GM18505 (cell line): ENCODE measurements around the gene VSX1.
A peak's percentile ranks its signal among the peaks of the same experiment; 100 is the strongest.

Experiments
- ATAC-seq: cut with Tn5 transposase; IDR thresholded peaks from one replicate; pipeline ENCODE4 v1.9.1; 2021; ENCODE audit not compliant: unreplicated experiment
- POLR2A ChIP-seq: IDR thresholded peaks from 4 replicates; pipeline ENCODE4 v1.6.1; 2011; ENCODE audit warnings: borderline replicate concordance; ENCODE audit not compliant: insufficient read depth, insufficient read length; ENCODE audit errors: extremely low read depth

The VSX1 gene

DNA sequence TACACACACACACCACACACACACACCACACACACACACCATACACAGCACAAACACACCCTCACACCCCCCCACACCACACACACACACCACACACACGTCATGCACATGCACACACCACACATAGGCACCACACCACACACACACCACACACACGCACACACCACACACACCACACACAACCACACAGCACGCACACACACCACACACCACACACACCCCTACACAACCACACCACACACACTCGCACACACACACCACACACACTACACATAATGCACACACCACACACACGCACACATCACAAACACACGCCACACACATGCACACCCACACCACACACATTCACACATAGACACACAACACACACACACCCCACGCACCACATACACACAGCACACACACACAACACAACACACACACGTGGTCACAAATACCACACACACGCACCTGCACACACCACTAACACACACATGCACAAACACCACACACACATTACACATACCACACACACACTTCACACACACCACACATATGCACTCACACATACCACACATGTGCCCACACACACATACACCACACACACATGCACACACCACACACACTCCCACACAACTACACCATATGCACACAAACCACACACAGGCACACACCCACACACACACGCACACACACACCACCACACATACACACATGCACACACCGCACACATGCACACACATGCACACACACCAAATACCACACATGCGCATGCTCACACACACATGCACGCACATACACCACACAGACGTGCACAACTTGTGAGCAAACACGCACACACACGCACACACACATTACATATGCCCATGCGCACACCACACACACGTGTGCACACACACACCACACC lies 14.6 kb downstream of the VSX1 start:
- no peak for ATAC-seq
- TF ChIP-seq POLR2A, result no peak

DNA sequence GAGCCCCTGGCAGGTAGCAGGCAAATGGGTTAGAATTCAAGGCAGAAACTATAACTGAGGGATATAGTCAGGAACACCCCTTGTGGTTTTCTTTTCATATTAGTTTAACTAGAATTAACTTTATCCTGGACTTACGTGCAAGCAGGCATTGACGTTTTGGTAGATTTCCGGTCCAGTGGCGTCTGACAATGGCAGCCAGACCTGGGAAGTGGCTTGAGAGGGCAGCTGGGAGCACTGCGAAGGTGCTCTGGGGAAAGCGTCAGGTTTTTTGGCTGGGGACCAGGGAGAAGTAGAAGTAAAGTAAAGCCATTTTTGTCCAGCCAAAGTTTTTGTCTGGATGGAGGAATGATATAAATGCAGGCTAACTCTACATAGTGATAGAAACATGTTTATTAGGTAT lies 15.6 kb downstream of the VSX1 start:
- TF ChIP-seq POLR2A, result no peak
- no peak for ATAC-seq

- peak; percentile 57 for ATAC-seq
- TF ChIP-seq POLR2A, result no peak
Measured at GRCh38 chr20:25065625-25066338, 16.2 kb downstream of the VSX1 start.

DNA sequence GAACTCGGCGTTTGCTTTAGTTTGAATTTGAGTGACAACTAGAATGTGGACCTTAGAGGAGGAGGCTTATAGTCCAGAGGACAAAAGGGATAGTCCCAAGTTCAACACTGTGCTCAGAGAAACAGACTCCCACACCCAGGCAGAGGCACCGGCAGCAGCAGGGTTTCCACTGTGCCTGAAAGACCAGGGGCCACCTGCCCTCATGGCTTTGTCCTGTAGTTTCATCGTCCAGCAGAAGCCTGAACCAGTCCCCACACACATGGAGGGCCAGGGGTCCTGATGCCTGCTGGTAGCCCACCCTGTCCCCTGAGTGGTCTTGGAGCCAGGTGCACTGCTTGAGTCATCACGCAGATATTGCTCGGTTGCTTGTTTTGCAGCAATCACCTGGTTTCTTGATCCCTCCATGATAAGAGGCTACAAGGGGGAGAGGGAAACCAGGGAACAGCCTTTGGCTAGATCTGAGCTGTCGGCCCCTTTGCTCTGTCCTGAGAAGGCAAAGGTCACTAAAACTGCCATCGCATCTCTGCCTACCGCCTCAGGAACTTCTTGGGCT lies 16.8 kb downstream of the VSX1 start:
- no peak for ATAC-seq
- no peak for TF ChIP-seq POLR2A

DNA sequence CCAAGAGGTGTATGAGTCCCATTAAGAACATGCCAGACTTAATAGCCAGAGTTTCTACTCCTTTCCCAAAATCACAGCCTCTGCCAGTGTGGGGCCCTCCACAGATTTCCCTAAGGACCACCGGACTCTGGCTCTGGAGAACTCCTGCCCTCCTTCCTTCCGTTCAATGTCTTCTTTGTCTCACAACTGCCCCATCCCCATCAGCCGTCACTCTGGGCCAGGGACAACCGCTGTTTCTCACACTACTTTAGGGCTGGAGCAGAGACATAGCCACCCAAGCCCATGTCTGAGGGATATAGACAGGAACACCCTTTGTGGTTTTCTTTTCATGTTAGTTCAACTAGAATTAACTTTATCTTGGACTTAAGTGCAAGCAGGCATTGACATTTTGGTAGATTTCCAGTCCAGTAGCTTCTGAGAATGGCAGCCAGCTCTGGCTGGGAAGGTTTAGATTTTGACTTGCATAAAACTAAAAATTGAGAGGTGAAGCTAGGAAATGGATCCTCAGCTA lies 17.3 kb downstream of the VSX1 start:
- no peak for ATAC-seq
- no peak for TF ChIP-seq POLR2A

DNA sequence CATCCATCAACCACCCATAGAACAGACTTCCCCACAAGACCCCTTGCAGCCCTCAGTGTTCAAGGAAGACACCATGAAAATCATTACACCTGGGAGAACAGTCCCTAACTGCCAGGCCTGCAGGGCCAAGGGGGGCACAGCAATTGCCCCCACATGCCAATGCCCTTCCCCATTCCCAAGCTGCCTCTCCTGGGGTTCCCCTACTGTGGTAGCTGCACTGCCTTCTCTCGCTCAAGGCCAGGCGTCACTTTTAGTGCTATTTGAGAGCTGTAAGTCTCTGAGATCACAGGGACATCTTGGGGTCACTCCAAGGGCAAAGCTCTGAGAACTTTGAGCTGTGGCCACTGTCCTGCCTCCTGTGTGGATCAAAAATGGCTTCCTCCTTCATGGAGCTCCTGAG lies 18.0 kb downstream of the VSX1 start:
- ATAC-seq, result no peak

GRCh38 chr20:25063546-25063945 lies 18.4 kb downstream of the VSX1 start:
- no peak for ATAC-seq
- no peak for TF ChIP-seq POLR2A

More for the DNA sequence above, 18.0 kb downstream of the VSX1 start:
- no peak for TF ChIP-seq POLR2A

DNA sequence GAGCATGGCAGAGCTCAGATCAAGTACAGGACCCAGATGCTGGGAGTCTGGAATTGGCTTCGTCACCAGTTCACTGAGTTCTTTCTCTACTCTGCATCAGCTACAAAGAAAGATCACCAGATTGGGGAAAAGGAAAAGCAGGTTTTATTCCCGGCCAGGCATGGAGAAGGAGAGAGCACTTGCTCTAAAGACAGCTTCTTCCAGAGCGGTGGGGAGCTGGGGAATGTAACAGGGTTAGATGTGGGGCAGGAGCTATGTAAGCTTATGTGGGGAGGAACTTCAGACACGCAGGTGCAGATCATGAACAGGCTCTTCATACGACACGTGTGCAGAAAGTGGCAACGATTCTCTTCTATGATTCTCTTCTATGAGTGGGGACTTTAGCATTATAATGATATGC lies 19.1 kb downstream of the VSX1 start:
- TF ChIP-seq POLR2A, result no peak
- no peak for ATAC-seq

DNA sequence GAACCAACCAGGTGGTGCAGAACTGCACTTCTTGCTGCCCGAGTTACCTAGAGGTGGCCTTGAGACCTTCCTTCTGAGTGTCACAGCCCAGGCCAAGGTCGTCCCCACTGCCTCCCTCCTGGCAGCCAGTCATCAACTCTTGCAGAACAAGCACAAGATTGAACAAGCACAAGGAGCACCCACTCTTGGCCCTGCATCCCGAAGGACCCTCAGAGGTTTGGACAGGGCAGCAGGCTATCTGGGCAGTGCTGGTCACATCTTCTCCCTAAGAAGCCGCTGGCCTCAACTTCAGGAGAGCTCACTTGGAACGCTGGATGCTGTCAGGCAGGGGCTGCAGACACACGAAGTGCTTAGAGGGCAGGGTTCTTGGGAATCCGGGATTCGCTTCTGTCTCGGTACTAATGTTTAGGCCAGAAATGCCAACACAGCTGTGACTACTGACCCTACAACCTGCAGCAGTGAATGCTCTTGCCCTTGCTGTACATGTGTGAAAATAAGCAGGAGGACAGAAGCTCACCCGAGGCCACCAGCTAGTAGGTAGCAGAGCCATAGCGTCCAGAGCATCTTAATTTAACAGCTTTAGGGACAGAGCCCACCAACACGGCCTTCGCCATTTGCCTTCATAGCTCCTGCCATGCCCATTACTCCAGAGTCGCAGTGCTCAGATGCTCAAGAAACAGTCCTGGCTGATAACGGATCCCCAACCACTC lies 20.0 kb downstream of the VSX1 start:
- TF ChIP-seq POLR2A, result no peak
- ATAC-seq, result no peak

GRCh38 chr20:25061103-25061799 lies 20.7 kb downstream of the VSX1 start:
- no peak for ATAC-seq
- no peak for TF ChIP-seq POLR2A

- no peak for TF ChIP-seq POLR2A
- no peak for ATAC-seq
Measured at GRCh38 chr20:25059866-25060465, 22.0 kb downstream of the VSX1 start.

GRCh38 chr20:25058847-25059810 lies 22.8 kb downstream of the VSX1 start:
- ATAC-seq, result no peak
- TF ChIP-seq POLR2A, result no peak
